Stomach (tissue), 4 donors: ENCODE data around the gene ST6GALNAC6.

Experiments used
- EP300 ChIP-seq: sonication (generic); formaldehyde crosslinking; IDR thresholded peaks from one replicate; pipeline ENCODE4 v1.6.1; 2017; ENCODE audit warnings: antibody characterized with exemption
- POLR2A ChIP-seq, 4 donors: fragments of 450-650 bp; IDR thresholded peaks; one replicate each; pipeline ENCODE4 v1.6.1; 2016; ENCODE audit warnings: antibody characterized with exemption in 4 of 4, control low read depth in 2 of 4, mild to moderate bottlenecking in 1 of 4, moderate library complexity in 1 of 4
- POLR2AphosphoS5 ChIP-seq, 3 donors: sonication (generic); formaldehyde crosslinking; IDR thresholded peaks; one replicate each; pipeline ENCODE4 v1.6.1; 2016; ENCODE audit warnings: antibody characterized with exemption in 3 of 3
- TF ChIP-seq, protein P1 (sequence below), 7 experiments: fragments of 450-650 bp in 4 of 7; fragments of 200-600 bp in 3 of 7; sonication (generic) in 3 of 7; IDR thresholded peaks; one replicate each; pipeline ENCODE4 v1.5.1; 2016 to 2019; ENCODE audit warnings: antibody characterized with exemption in 7 of 7, control low read depth in 2 of 7, mild to moderate bottlenecking in 1 of 7

DNA sequence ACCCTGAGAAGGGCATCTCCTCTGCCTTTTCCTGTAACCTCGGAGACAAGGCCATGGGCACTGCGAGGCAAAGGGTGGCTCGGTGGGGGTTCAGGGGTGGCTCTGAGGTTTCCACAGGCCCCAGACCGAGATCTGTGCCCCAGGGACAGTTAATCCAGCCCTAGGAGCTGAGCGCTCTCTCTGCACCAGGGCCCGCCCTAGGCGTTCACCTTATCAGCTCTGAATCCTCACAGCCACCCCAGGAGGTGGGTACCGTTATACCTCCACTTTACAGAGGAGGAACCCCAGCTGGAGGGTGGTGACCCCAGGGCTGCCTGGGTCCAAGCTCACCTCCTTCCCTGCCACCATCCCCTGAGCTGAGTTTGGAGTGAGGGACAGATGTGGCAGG is 42.7 kb downstream of the ST6GALNAC6 start:
- TF ChIP-seq, protein P1, sequence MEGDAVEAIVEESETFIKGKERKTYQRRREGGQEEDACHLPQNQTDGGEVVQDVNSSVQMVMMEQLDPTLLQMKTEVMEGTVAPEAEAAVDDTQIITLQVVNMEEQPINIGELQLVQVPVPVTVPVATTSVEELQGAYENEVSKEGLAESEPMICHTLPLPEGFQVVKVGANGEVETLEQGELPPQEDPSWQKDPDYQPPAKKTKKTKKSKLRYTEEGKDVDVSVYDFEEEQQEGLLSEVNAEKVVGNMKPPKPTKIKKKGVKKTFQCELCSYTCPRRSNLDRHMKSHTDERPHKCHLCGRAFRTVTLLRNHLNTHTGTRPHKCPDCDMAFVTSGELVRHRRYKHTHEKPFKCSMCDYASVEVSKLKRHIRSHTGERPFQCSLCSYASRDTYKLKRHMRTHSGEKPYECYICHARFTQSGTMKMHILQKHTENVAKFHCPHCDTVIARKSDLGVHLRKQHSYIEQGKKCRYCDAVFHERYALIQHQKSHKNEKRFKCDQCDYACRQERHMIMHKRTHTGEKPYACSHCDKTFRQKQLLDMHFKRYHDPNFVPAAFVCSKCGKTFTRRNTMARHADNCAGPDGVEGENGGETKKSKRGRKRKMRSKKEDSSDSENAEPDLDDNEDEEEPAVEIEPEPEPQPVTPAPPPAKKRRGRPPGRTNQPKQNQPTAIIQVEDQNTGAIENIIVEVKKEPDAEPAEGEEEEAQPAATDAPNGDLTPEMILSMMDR (IDR thresholded peaks at IDR 0.05), result no peak
- TF ChIP-seq POLR2AphosphoS5 (IDR thresholded peaks at IDR 0.05) (no peak), POLR2A (IDR thresholded peaks at IDR 0.05) (no peak), EP300 (no peak)
